Left lobe of liver (tissue), 2 donors: ENCODE measurements around the gene CENPB. TPM values are rescaled to one million over a fixed set of nuclear protein-coding genes. Genes with fewer than 3 reads are reported as not detected.
"Not testable (repeated sequence)": the region's sequence is repeated elsewhere in the genome, so short reads cannot be mapped to it uniquely, and the experiment has no call there.

Experiments used
- ATAC-seq: fragments of 200-7000 bp; cut with Tn5 transposase; one replicate; pipeline ENCODE4 v1.9.1; 2020; ENCODE audit warnings: mild to moderate bottlenecking, moderate library complexity
- DNase-seq: peaks from one replicate; pipeline ENCODE4 v3.0.0-alpha.2; 2020; ENCODE audit warnings: low spot score
- total RNA-seq: library from RNA; stranded (reverse); gene quantifications from one replicate; pipeline ENCODE4 v1.2.1, GENCODE V29; 2021
- donor health status: DM: no; HTN: no; CAD: no; lungs with moderate emphysema.
- donor health status: DM: no; HTN: yes; CAD: no.

Gene CENPB, protein sequence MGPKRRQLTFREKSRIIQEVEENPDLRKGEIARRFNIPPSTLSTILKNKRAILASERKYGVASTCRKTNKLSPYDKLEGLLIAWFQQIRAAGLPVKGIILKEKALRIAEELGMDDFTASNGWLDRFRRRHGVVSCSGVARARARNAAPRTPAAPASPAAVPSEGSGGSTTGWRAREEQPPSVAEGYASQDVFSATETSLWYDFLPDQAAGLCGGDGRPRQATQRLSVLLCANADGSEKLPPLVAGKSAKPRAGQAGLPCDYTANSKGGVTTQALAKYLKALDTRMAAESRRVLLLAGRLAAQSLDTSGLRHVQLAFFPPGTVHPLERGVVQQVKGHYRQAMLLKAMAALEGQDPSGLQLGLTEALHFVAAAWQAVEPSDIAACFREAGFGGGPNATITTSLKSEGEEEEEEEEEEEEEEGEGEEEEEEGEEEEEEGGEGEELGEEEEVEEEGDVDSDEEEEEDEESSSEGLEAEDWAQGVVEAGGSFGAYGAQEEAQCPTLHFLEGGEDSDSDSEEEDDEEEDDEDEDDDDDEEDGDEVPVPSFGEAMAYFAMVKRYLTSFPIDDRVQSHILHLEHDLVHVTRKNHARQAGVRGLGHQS
- 39.4 TPM for total RNA-seq

DNA sequence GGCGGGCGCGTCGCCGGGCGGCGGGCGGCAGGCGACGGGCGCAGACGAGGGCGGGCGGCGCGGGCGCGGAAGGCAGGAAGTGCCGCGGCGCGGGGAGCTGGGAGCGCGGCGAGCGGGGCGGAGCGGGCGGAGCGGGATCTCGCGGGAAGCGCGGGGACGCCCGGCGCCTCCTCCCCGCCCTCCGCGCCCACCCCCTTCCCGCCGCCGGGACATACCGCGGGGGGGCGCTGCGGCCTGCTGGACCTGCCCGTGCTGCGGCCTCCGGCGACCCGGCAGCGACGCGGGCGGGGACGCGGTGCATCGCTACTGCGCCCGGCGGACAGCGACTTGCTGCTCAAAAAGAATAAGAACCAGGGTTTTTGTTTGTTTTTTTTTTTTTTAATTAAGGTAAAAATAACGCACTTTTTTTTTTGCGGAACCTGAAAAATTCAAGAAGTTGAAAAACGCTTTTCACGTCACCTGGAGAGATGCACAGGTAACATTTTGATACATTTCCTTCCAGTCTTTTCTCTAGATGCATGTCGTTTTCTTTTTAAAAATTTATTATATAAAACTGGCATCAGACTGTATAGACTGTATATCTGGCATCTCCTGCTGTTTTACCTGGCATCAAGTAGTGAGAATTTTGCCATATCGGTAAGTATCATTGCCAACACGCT is at the start of gene CENPB:
Gene CENPB, minus strand, starts transcription at position 76 of the 659 bp plus-strand sequence. CDS start 257 bp downstream, outside the sequence.
- ATAC-seq, result peak; percentile 98

DNA sequence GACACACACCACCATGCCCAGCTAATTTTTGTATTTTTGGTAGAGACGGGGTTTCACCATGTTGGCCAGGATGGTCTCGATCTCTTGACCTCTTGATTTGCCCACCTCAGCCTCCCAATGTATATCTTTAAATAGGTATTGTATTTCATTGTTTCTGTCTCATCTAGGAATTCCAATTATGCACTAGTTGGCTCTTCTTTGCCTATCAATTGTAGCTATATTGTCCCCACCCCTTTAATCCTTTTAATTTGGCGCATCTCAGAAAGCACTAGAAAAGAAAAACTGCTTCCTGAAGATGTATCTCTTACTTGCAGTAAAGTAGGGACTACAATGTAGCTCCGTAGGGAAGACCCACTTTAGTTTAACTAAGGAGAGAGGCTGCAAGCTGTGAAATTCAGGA is 49.6 kb upstream of the CENPB start:
- no peak for DNase-seq
- ATAC-seq, result no peak

More for the DNA sequence above, at the start of gene CENPB:
- peak; percentile 91 for DNase-seq

DNA sequence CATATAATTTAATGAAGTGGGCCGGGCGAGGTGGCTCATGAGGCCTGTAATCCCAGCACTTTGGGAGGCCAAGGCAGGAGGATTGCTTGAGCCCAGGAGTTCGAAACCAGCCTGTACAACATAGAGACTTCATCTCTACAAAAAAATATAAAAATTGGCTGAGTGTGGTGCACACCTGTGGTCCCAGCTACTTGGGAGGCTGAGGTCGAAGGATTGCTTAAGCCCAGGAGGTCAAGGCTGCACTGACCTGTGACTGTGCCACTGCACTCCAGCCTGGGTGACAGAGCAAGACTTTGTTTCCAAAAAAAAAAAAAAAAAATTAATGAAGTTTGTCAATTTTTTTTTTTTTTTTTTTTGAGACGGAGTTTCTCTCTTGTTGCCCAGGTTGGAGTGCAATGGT is 43.4 kb upstream of the CENPB start:
- DNase-seq, ATAC-seq: not testable (repeated sequence)

DNA sequence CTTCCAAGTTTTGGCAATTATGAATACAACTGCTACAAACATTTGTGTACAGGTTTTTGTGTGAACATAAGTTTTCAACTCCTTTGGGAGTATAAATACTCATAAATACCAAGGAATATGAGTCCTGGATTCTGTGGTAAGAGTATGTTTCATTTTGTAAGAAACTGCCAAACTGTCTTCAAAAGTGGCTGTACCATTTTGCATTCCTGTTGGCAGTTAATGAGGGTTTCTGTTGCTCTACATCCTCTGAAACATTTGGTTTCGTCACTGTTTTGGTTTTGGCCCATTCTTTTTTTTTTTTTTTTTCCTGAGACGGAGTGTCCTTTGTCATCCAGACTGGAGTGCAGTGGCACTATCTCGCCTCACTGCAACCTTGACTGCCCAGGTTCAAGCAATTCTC is 42.3 kb upstream of the CENPB start:
- no peak for DNase-seq
- ATAC-seq, result no peak

DNA sequence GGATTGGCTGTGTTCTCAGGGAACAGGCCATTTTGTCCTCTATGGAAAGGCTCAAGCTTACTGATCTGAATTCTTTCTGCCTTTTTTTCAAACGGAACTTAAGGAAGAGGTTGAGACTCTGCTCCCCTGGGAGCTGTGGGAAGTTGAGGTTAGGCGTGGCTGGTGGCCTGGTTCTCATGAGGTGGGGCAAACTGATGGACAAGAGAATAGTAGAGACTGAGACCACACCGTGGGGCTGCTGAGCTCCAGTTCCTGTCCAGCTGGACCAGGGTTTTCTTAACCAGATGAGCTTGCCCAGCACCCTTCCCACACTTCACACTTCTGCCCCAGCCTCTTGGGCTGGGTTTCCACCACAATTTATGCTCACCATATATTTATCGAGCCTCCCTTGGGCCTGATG is 39.9 kb upstream of the CENPB start:
- DNase-seq (no peak), ATAC-seq (no peak)

DNA sequence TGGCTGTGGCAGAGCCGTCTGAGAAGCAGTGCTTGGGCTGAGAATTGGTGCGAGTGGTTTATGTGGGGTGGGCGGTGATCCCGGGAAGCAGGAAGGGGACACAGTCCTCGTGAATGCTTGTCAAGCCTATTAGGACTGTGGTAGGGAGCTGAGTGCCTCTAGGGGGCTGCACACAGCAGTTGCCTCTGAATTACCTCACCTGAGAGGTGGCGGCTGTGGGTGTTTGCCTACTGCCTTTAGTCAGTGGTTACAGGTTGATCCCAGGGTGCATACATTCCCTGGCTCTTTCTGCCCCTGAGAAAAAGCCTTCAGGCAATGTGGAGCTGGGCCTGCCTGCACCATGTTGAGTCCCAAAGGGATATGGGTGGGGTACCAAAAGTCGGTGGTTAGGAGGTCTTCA is 39.0 kb upstream of the CENPB start:
- ATAC-seq (no peak), DNase-seq (no peak)

DNA sequence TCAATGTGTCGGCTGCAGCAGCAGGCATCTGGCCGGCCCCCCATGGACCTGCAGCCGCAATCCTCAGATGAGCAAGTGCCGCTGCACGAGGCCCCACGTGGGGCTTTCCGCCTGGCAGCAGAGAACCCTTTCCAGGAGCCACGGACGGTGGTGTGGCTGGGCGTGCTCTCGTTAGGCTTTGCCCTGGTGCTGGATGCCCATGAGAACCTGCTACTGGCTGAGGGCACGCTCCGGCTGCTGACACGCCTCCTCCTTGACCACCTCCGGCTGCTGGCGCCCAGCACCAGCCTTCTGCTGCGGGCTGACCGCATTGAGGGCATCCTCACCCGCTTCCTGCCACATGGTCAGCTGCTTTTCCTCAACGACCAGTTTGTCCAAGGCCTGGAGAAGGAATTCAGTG is 37.3 kb upstream of the CENPB start:
- DNase-seq, result no peak
- ATAC-seq, result no peak

DNA sequence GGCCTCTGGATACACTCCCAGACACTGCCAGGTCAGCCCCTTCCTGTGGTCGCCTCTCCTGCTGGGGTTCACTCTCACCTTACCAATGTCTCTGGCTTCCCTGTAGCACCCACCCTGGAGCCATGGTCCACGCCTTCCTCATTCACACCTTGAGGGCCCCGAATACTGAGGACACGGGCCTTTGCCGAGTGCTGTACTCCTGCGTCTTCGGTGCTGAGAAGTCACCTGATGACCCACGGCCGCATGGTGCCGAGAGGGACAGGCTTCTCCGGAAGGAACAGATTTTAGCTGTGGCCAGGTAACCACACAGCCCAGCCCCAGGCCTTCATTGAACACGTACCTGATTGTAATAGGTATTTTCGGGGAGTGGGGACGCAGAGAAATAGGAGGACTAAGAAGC is 35.5 kb upstream of the CENPB start:
- DNase-seq (no peak), ATAC-seq (no peak)

DNA sequence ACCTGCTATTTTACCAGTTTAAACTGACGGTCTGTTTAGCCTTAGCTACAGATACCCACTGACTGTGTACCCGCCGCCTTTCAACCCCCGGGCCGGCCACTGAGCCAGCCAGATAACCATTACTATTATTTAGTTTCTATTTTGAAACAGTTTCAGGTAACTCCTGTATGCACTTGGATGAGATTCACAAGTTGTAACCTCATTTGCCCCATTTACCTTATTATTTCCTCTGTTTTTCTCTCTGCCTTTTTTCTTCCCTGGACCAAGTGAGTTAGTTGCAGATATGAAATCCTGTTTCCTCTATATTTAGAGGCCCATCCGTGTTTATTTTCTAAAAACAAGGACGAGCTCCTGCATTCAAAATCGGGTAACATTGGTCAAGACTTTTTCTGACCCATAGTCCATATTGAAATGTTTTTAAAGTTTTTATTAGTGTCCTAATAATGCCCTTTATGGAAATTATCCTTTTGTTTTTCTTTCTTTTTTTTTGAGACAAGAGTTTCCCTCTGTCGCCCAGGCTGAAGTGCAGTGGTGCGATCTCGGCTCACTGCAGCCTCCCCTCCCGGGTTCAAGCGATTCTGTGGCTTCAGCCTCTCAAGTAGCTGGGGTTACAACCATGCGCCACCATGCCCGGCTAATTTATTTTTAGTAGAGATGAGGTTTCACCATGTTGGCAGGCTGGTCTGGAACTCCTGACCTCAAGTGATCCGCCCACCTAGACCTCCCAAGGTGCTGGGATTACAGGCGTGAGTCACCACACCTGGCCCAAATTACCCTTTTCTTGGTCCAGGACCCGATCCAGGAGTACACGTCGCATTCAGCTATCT is 34.6 kb upstream of the CENPB start:
- ATAC-seq, result no peak
- DNase-seq, result no peak

DNA sequence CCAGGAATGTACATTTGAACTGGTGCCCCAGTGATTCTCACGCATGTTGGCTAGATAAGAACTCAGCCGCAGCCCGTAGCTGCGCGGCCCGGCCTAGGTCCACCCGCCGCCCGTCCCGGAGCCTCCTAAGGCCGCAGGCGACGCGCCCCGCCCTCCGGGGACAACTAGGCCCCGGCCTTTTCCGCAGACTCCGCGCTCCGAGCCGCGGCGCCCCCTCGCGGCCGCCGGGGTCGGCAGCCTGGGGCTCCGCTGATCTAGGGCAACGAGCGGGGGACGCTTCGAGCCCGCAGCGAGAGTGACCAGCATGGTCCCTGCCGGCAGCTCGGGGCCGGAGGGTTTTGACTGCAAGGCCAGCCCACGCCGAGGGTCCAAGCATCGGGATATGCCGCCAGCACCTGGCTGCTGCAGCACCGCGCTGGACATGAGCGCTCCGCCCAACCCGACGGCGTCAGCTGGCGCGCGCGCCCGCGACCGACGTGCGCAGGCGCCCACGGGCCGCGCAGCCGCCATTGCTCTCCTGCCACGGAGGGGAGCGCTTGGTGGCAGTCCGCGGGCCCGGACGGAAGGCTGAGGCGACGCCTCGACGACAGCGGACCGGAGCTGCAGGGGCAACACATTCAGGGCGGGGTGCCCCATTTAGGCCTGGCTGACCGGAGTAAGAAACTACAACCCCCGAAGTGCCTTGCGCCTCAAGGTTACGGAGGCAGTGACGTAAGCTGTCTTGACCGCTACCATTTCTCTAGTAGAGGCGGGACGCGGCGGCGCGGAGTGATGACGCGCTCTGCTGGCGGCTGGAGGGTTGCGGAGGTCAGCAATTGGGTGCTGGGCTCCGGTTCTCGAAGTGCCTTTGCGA is 33.7 kb upstream of the CENPB start, which contains the start of gene AP5S1:
Gene AP5S1, plus strand, starts transcription at position 500 of the 853 bp plus-strand sequence. CDS start 1,571 bp downstream, outside the sequence.
- peak; percentile 98 for DNase-seq
- peak; percentile 87 for ATAC-seq

DNA sequence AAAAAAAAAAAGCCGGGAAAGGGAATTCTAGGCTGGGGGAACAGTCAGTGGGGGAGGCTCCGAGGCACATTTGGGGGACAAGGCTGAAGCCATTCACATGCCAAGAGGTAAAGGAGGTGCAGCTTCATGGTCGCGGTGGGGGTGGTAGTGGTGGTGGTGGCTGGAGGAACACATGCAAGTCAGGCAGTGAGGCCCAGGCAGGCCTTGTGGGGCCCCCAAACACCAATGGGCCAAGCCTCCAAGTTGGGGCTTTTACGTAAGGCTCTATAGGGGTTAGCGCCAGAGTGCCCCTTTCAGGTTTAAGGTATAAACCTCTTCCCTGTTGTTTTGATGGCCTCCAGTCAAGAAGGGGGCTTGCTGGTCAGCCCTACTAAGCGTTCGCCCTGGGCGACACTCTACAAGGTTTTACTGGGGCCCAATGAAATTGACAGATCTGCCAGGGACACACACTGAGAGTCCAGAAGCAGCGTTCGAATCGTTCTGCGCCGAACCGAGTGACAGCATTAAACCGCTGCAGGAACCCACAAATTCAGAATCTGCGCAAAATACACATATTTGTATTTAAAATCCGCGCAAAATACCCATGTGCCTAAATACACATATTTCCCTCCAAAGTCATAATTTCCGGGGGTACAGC is 33.0 kb upstream of the CENPB start:
- DNase-seq (no peak), ATAC-seq (no peak)

DNA sequence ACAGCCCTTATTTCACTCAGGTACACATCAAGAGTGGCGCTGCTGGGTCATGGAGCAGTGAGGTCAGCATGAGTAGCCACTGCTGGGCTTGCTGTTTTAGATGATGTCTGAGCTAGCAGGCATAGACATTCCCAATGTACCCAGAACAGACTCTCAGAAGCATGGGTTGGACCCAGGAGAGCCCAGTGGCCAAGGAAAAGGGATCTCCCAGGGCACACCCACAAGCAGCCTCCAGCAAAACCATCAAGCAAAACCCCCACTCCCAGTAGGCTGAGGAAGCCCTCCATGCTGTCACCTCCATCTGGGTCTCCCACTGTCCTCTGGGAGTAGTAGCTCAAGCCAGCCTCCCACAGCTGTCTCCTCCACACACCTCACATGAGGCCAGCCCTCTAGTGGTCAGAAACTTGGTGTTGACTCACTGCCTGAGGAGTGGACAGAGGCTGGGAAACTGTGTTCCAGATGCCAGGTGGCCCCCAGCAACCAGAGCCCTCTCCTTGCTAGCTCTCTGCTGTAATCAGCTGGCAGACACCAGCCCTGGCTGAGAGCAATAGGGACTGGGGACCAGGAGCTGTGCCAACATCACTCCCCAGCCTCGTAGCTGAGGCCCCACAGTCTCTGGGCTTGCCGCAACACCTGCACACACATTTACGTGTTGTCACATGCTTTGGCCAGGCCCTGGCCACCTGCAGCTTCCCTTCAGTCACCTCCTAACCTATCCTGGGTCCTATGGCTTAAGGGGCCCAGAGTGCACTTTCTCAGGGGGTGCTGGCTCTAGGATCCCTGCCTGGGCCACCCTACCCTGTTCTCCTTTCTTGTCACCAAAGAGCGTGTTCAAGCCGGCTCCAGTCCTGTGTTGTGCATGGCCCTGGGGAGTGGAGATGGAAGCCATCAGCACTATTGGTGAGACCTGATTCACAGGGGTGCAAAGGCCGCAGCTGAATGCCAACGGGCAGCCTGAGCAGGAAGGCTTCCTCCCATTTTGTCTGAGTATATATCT is 31.9 kb upstream of the CENPB start:
- DNase-seq (peak; percentile 76), ATAC-seq (peak; percentile 63)

DNA sequence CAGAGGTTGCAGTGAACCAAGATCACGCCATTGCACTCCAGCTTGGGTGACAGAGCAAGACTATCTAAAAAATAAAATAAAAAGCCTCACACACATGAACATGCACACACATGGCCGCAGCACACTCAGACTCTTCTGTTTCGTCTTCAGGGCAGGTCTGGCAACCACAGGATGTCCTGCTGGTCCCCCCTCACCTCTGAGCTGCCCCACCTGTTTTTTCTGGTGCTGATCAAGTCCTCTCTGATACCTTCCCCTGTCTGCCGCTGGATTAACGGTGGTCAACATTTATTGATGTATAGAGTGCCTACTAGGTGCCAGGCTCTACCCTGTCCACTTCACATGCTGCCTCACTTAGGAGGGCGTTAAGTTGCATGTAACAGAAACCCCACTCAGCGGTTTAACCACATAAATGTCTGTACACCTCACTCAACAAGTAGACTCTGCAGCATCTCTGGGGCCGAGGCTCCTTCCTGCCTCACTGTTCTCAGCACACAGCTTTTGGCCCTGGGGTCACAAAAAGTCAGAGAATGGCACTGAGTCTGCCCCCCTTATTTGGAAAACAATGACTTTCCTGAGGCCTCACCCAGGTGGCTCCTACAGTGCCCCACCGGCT is 29.3 kb upstream of the CENPB start:
- ATAC-seq, result no peak

DNA sequence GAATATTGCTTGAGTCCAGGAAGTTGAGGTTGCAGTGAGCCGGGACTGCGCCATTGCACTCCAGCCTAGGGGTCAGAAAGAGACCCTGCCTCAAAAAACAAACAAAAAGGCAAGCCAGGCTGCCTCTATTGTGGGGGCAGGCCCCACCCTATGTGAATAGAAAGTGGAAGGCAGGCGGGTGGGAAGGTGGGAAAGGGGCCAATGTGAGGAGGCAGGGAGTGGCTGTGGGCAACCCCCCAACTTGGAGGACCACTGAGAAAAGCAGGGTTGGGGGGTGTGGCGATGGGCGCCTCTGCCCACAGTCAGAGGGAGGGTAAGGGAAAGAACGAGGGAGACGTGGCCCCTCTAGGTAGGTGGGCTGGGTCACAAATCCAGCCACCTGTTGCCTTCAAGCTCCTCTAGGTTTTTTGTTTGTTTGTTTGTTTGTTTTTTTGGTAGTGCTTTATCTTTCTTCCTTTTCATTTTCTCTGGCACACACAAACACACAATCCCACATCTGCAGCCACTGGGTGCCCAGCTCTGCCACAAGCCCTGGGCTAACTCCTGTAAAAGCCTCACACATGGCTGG is 28.5 kb upstream of the CENPB start:
- ATAC-seq, result no peak

More for the DNA sequence above, 29.3 kb upstream of the CENPB start:
- no peak for DNase-seq

DNA sequence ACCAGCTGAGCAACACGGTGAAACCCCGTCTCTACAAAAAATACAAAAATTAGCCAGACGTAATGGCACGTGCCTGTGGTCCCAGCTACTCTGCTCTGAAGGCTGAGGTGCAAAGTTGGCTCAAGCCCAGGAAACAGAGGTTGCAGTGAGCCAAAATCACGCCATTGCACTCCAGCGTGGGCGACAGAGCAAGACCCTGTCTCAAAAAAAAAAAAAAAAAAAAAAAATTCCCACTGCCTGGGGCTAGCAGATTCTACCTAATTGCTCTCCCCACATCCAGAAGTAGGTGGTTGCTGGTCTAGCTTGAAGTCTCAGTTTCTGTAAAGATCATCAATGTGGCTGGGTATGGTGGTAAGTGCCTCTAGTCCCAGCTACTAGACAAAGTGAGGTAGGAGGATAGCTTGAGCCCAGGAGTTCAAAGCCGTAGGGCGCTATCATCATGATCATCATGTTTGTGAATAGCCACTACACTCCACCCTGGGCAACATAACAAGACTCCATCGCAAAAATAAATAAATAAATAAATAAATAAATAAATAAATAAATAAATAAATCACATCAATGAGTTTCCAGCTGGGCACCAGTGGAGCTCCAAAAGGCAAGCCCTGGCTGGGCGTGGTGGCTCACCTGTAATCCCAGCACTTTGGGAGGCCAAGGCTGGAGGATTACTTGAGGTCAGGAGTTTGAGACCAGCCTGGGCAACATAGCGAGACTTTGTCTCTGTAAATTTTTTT is 27.5 kb upstream of the CENPB start:
- ATAC-seq, result no peak
- DNase-seq, result no peak

More for the DNA sequence above, 28.5 kb upstream of the CENPB start:
- DNase-seq, result no peak

DNA sequence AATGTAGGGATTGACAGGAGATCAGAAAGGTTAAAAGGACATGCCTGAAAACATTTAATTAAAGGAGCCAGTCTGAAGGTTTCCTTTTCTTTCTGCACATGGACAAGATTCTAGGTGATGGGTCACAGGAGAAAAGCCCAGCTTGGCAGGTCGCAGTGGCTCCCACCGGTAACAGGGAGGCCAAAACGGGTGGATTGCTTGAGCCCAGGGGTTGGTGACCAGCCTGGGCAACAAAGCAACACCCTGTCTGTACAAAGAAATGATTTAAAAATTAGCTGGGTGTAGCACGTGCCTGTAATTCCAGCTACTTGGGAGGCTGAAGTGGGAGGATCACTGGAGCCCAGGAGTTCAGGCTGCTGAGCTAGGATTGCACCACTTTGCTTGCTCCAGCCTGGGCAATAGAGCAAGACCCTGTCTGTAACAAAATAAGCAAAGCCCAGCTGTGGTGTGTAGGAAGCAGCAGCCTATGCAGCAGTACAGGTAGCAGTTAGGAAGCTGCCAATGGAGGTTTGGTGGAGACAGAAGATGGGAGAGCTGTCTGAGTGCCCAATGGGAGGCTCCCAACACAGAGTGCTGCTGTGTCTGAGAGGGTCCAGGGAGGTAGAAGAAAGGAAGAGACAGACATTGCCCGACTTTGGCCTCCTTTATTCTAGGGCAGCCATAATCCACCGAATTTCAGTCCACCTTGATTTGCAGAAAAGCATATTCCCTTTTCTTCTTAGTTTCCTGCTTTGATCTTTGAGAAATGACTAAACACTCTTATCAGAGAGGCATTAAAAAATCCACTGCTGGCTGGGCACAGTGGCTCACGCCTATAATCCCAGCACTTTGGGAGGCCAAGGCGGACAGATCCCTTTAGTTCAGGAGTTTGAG is 26.7 kb upstream of the CENPB start:
- no peak for ATAC-seq
- no peak for DNase-seq
